OCI-LY7 (cell line): ENCODE data around the gene MED4. TPM values are rescaled to one million over a fixed set of nuclear protein-coding genes. Genes with fewer than 3 reads are reported as not detected.

Source experiments
- Bru-seq: library from RNA; stranded (reverse); fragments of 400-500 nt; gene quantifications from one replicate; lab custom pipeline; 2021; lab: Mats Ljungman, UMichigan
- BruChase-seq, 2 experiments: library from RNA; stranded (reverse); fragments of 400-500 nt; gene quantifications; one replicate each; lab custom pipeline; 2021; lab: Mats Ljungman, UMichigan
- BruUV-seq: library from RNA; stranded (reverse); fragments of 400-500 nt; replicated peaks from 2 replicates; lab custom pipeline; 2021; lab: Mats Ljungman, UMichigan
- CTCF ChIA-PET: fragments of 300-600 bp; sonication (Branson Sonifier 250); formaldehyde crosslinking; loops from one replicate; lab custom pipeline; 2022; ENCODE audit warnings: antibody characterized with exemption; ENCODE audit not compliant: unreplicated experiment; lab: Charles Lee
- POLR2A ChIA-PET: fragments of 300-600 bp; sonication (Branson Sonifier 250); formaldehyde crosslinking; loops from one replicate; lab custom pipeline; 2022; ENCODE audit warnings: antibody characterized with exemption; lab: Charles Lee
- DNase-seq: peaks from one replicate; pipeline ENCODE4 v3.0.0-alpha.2; 2015; ENCODE audit warnings: low spot score
- H2AFZ ChIP-seq: fragments of 200-600 bp; sonication (generic), shearing (Covaris generic); 2 replicates; pipeline ENCODE4 v1.6.1; 2014; ENCODE audit warnings: mild to moderate bottlenecking, antibody characterized with exemption, low read length, moderate library complexity
- H3K27ac ChIP-seq: fragments of 200-600 bp; sonication (generic); 2 replicates; pipeline ENCODE4 v1.5.1; 2014; ENCODE audit warnings: mixed run types, low read depth, mild to moderate bottlenecking, moderate library complexity, low read length, inconsistent platforms; ENCODE audit not compliant: poor library complexity, severe bottlenecking
- H3K36me3 ChIP-seq: fragments of 200-600 bp; sonication (generic); 2 replicates; pipeline ENCODE4 v1.6.1; 2014; ENCODE audit warnings: mild to moderate bottlenecking, antibody characterized with exemption, low read length, moderate library complexity, mixed read lengths; ENCODE audit not compliant: insufficient read depth
- H3K4me1 ChIP-seq: fragments of 200-600 bp; sonication (generic); 2 replicates; pipeline ENCODE4 v1.5.1; 2014; ENCODE audit warnings: mild to moderate bottlenecking, low read length; ENCODE audit not compliant: insufficient read depth, poor library complexity, severe bottlenecking
- H3K4me2 ChIP-seq: fragments of 200-600 bp; sonication (generic); 2 replicates; pipeline ENCODE4 v1.6.1; 2014; ENCODE audit warnings: mild to moderate bottlenecking, low read length
- H3K4me3 ChIP-seq: fragments of 200-600 bp; sonication (generic); 2 replicates; pipeline ENCODE4 v1.5.1; 2014; ENCODE audit warnings: mild to moderate bottlenecking, low read depth, low read length; ENCODE audit not compliant: poor library complexity, severe bottlenecking
- H3K79me2 ChIP-seq: fragments of 200-600 bp; sonication (generic); 2 replicates; pipeline ENCODE4 v1.6.1; 2016; ENCODE audit warnings: low read depth, mild to moderate bottlenecking, low read length, moderate library complexity, mixed read lengths; ENCODE audit not compliant: insufficient read depth
- H3K9me2 ChIP-seq: fragments of 200-600 bp; sonication (generic); 2 replicates; pipeline ENCODE4 v1.6.1; 2016; ENCODE audit warnings: mild to moderate bottlenecking, low read length, mixed read lengths; ENCODE audit not compliant: insufficient read depth
- H3K9me3 ChIP-seq: fragments of 200-600 bp; sonication (generic); 2 replicates; pipeline ENCODE4 v1.6.1; 2014; ENCODE audit warnings: mild to moderate bottlenecking, mixed run types, low read length, mixed read lengths
- H4K20me1 ChIP-seq: fragments of 200-600 bp; sonication (generic); 2 replicates; pipeline ENCODE4 v1.6.1; 2014; ENCODE audit warnings: mild to moderate bottlenecking, antibody characterized with exemption, low read length, moderate library complexity, mixed read lengths; ENCODE audit not compliant: insufficient read depth
- EZH2phosphoT487 ChIP-seq: fragments of 200-600 bp; sonication (generic); IDR thresholded peaks from 2 replicates; pipeline ENCODE4 v1.6.1; 2018; ENCODE audit warnings: low read depth, borderline replicate concordance, mild to moderate bottlenecking, mixed run types, antibody characterized with exemption, low read length, moderate library complexity, mixed read lengths
- intact Hi-C: fragments of 100-400 bp; cut with micrococcal nuclease; formaldehyde crosslinking; loops from one replicate; pipeline ENCODE4 v1.10.0; 2022; ENCODE audit not compliant: unreplicated experiment
- long read RNA-seq: library from polyadenylated mRNA; stranded (forward); transcript quantifications from one replicate; pipeline ENCODE4 v2.0.0, GENCODE V29; 2022
- total RNA-seq, 2 experiments: library from RNA; depleted of rRNA in 1 of 2; stranded (reverse); fragments of >200 nt in 1 of 2; shearing (Covaris generic) in 1 of 2; gene quantifications; 2 replicates each; pipeline ENCODE4 v1.2.3, GENCODE V29; 2014 to 2022
- TF ChIP-seq, protein P1 (sequence below): fragments of 200-600 bp; sonication (generic); conservative IDR thresholded peaks from 2 replicates; pipeline ENCODE4 v1.5.1; 2014; ENCODE audit warnings: mild to moderate bottlenecking, antibody characterized with exemption, low read length, moderate library complexity, mixed read lengths

The MED4 gene, protein sequence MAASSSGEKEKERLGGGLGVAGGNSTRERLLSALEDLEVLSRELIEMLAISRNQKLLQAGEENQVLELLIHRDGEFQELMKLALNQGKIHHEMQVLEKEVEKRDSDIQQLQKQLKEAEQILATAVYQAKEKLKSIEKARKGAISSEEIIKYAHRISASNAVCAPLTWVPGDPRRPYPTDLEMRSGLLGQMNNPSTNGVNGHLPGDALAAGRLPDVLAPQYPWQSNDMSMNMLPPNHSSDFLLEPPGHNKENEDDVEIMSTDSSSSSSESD
- 25.2 and 31.1 TPM in 2 replicates for total RNA-seq (2014; rRNA removed; shearing (Covaris generic))
- 53.1 and 57.0 TPM in 2 replicates for total RNA-seq (2022)
- percentile 92 among the genes with signal in this experiment for Bru-seq, nascent RNA
- BruChase-seq, experiment 1, labeled RNA remaining after a 6-hour chase = percentile 91 among the genes with signal in this experiment
- percentile 94 among the genes with signal in this experiment for BruChase-seq, experiment 2, labeled RNA remaining after a 2-hour chase
- long read RNA-seq, transcript MED4-202 (7 exons, 931 nt) = minor isoform, 27 of 134 reads
- long read RNA-seq, transcript MED4-201 (7 exons, 2,022 nt) = major isoform, 89 of 134 reads
- long read RNA-seq, partial matches to known transcripts = 3 of 134 reads
- long read RNA-seq, other reads (novel, unspliced or antisense) = 14 of 134 reads

DNA sequence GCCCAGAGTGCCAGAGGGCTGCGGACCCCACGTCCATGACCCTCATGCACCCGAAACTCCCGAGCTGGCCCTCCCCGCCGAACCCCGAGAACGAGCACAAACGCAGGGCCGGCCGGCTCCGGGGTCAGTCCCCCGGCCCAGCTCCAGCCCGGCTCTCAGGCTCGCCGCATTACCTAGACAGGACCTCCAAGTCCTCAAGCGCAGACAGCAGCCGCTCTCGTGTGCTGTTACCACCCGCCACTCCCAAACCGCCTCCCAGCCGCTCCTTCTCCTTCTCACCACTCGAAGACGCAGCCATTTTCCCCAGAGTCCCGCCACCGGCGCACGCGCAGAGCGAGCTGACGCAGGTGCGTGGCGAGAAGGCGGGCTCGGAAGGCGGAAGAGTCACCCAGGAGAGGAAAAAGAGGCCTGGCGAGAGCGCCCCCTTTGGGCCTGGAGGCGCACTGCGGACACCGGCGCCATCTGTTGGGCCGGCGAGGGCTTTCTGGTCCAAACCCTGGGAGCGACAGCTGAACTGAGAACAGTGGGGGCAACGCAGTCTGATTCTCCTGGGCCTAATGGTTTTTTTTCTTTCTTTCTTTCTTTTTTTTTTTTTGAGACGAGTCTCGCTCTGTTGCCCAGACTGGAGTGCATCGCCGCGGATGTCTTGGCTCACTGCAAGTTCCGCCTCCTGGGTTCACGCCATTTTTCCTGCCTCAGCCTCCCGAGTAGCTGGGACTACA is at the start of gene MED4:
Gene MED4, minus strand, starts transcription at position 324 of the 722 bp plus-strand sequence. Its CDS starts 26 bp downstream, at position 298.
- H4K20me1 ChIP-seq = peaks cover 22% of the 10 kb centered on the region
- H3K9me3 ChIP-seq = no peaks in the 10 kb centered on the region
- CTCF ChIA-PET = interaction anchor here (0.5 to 2.2 kb wide), 4 partner anchors 16 to 497 kb away, joined by 3 to 6 read pairs (median 4); no protein-coding TSS in a partner anchor
- H3K4me1 ChIP-seq = peaks cover 21% of the 10 kb centered on the region
- peak within 1 kb of the TSS; percentile 39 for H3K27ac ChIP-seq
- POLR2A ChIA-PET = interaction anchor here (0.6 to 1.0 kb wide), 3 partner anchors 175 to 438 kb away, joined by 3 to 4 read pairs (median 3); partner anchors contain the start of gene RCBTB2
- TF ChIP-seq, protein P1, sequence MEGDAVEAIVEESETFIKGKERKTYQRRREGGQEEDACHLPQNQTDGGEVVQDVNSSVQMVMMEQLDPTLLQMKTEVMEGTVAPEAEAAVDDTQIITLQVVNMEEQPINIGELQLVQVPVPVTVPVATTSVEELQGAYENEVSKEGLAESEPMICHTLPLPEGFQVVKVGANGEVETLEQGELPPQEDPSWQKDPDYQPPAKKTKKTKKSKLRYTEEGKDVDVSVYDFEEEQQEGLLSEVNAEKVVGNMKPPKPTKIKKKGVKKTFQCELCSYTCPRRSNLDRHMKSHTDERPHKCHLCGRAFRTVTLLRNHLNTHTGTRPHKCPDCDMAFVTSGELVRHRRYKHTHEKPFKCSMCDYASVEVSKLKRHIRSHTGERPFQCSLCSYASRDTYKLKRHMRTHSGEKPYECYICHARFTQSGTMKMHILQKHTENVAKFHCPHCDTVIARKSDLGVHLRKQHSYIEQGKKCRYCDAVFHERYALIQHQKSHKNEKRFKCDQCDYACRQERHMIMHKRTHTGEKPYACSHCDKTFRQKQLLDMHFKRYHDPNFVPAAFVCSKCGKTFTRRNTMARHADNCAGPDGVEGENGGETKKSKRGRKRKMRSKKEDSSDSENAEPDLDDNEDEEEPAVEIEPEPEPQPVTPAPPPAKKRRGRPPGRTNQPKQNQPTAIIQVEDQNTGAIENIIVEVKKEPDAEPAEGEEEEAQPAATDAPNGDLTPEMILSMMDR = peak; percentile 95
- no peak for TF ChIP-seq EZH2phosphoT487
- peaks cover 49% of the 10 kb centered on the region for H3K79me2 ChIP-seq
- DNase-seq = peak; percentile 96
- intact Hi-C loops = loop anchor here (5.0 kb wide), 1 partner anchor 58 kb away; the partner anchor contains the start of gene NUDT15
- peak within 1 kb of the TSS; percentile 95 for H3K4me2 ChIP-seq
- H3K36me3 ChIP-seq = no peaks in the 10 kb centered on the region
- no peaks in the 10 kb centered on the region for H3K9me2 ChIP-seq
- BruUV-seq = no TSS peak
- peak within 1 kb of the TSS; percentile 60; the same call in 1 of the 2 replicates for H2AFZ ChIP-seq
- peak within 1 kb of the TSS; percentile 99 for H3K4me3 ChIP-seq

- Histone ChIP-seq H2AFZ (peak overlapping the region; percentile 54; the same call in 1 of the 2 replicates), H3K79me2 (no peaks in the 10 kb centered on the region), H3K36me3 (no peaks in the 10 kb centered on the region), H4K20me1 (no peaks in the 10 kb centered on the region), H3K4me3 (no peak overlapping the region), H3K9me2 (no peaks in the 10 kb centered on the region), H3K27ac (no peak overlapping the region), H3K4me2 (no peak overlapping the region), H3K9me3 (no peaks in the 10 kb centered on the region), H3K4me1 (no peaks in the 10 kb centered on the region)
- BruUV-seq = no TSS peak
- ChIA-PET POLR2A (interaction anchor here (1.0 to 1.1 kb wide), 2 partner anchors 17 to 40 kb away, joined by 3 read pairs; no protein-coding TSS in a partner anchor), CTCF (no interaction called here)
- peak; percentile 35 for DNase-seq
- TF ChIP-seq, protein P1 = no peak
- no peak for TF ChIP-seq EZH2phosphoT487
- intact Hi-C loops = no loop called here
These were observed 49.6 kb upstream of the MED4 start for GRCh38 chr13:48144413-48145035.
